Panc1 (cell line): ENCODE results near the gene CLEC16A.

Experiments
- CTCF ChIP-seq: fragments of 450-650 bp; IDR thresholded peaks from 2 replicates; pipeline ENCODE4 v1.5.1; 2017; ENCODE audit warnings: mild to moderate bottlenecking
- POLR2AphosphoS5 ChIP-seq: IDR thresholded peaks from 2 replicates; pipeline ENCODE4 v1.6.1; 2012; ENCODE audit warnings: mild to moderate bottlenecking, low read depth, low read length, moderate library complexity
- REST ChIP-seq, 2 experiments: IDR thresholded peaks; 2 replicates each; pipeline ENCODE4 v1.6.1; 2011 to 2012; ENCODE audit warnings: low read depth in 2 of 2, control low read depth in 1 of 2, low read length in 1 of 2, mild to moderate bottlenecking in 1 of 2, moderate library complexity in 1 of 2; ENCODE audit not compliant: insufficient read depth in 1 of 2
- SIN3A ChIP-seq: IDR thresholded peaks from 2 replicates; pipeline ENCODE4 v1.6.1; 2012; ENCODE audit warnings: low read depth, mild to moderate bottlenecking, low read length, moderate library complexity, borderline replicate concordance; ENCODE audit not compliant: insufficient read depth

- TF ChIP-seq CTCF (no peak), REST (IDR thresholded peaks at IDR 0.05; ENCODE audit: insufficient read depth in 1 of 2, low read depth in 2 of 2, low read length in 1 of 2) (no peak), SIN3A (no peak), POLR2AphosphoS5 (no peak)
These were observed 86.7 kb downstream of the CLEC16A start for GRCh38 chr16:11030990-11031510.
